Measurements from ENCODE around the gene UACA.

UACA gene

DNA sequence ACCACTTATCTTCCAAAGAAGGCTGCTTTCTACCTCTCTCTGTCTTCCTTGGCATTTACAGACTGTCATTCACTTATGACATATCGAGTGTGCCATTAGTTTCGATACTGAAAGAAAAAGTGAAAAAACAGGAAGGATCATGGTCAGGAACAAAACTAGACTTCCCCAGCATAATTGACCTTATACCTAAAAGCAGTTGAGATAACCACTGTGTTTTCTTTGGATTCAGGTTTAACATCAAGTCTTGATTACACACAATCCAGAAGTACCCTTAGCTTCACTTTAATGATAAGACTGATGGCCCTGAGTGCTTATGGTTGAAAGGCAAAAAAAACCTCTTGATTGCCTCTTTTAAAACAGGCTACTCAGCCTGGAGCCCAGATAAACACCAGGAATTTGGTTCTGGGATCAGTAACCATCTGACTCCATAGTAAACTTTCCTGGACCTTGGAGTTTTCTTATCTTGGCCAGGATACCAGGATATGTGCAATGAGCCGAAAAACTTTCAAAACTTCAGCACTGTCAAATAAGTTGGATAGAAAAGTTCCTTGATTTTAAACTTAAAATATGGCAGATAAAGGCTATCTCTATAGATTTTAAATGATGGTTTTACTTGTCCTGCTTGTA, 5.0 kb upstream of the UACA start:
- no peak overlapping the region for H3K4me3 ChIP-seq (ENCODE audit: low read length)
- TF ChIP-seq, protein P1, sequence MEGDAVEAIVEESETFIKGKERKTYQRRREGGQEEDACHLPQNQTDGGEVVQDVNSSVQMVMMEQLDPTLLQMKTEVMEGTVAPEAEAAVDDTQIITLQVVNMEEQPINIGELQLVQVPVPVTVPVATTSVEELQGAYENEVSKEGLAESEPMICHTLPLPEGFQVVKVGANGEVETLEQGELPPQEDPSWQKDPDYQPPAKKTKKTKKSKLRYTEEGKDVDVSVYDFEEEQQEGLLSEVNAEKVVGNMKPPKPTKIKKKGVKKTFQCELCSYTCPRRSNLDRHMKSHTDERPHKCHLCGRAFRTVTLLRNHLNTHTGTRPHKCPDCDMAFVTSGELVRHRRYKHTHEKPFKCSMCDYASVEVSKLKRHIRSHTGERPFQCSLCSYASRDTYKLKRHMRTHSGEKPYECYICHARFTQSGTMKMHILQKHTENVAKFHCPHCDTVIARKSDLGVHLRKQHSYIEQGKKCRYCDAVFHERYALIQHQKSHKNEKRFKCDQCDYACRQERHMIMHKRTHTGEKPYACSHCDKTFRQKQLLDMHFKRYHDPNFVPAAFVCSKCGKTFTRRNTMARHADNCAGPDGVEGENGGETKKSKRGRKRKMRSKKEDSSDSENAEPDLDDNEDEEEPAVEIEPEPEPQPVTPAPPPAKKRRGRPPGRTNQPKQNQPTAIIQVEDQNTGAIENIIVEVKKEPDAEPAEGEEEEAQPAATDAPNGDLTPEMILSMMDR (conservative IDR thresholded peaks at IDR 0.05; ENCODE audit: low read depth, low read length): no peak
- DNase-seq (ENCODE audit: low read depth): no peak

DNA sequence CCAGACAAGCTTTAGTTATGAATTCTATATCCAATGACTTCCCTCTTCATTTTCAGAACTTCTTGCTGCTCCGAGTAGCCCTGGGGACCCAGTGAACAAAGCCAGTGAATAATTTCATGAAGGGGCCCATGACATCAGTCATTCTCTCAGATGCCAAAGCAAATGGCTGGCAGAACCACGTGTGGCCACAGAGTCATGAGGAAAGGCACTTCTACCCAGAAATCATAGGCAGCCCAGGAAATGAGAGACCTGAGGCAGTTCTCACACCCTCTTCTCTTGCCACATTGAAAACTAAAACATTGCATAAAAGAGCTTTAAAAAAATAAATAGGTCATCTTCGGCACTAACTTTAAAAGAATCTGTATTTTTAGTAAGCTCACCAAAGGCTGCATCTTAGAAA, 4.3 kb upstream of the UACA start:
- no peak overlapping the region for H3K4me3 ChIP-seq (ENCODE audit: low read length)
- no peak for DNase-seq (ENCODE audit: low read depth)
- TF ChIP-seq, protein P1 (conservative IDR thresholded peaks at IDR 0.05; ENCODE audit: low read depth, low read length): no peak

- no peak overlapping the region for H3K4me3 ChIP-seq (ENCODE audit: low read length)
- TF ChIP-seq, protein P1 (conservative IDR thresholded peaks at IDR 0.05; ENCODE audit: low read depth, low read length): no peak
- no peak for DNase-seq (ENCODE audit: low read depth)
Observed at GRCh38 chr15:70766597-70766996, 3.2 kb upstream of the UACA start.

DNA sequence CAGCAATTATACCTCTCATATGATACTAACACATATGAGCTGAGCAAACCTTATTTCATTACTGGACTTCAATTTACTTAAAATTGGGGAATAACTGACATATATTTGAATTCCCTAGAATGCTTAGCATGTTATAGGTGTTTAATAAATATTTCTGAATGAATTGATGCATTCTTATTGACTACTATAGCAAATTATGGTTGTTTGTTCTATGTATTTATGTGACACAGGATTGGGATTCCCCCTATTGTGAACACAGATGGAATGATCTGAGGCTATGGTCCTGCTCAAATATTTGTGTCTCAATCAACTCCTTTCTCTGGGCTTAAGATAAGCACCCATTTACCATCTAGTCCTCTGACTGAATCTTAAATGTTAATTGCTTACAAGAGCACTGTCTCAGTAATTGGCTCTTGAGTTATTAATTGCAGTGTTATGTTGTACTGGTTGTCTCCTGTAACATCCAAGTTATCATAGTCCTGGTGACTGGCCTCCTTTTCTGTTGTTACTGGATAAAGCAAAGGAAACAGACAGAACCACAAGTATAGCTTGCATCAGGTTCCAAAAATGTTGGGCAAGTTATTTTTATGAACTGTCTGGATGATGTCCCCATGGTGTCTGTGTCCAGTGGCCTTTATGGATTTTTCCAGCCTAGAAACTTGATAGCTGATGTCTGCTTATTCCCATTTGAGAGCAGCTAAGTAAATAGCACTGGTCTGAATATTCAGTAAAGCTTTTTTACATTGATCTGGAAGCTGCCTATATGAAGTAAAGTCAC, 2.3 kb upstream of the UACA start:
- TF ChIP-seq, protein P1 (conservative IDR thresholded peaks at IDR 0.05; ENCODE audit: low read depth, low read length): no peak
- DNase-seq (ENCODE audit: low read depth): no peak
- H3K4me3 ChIP-seq (ENCODE audit: low read length): no peak overlapping the region

DNA sequence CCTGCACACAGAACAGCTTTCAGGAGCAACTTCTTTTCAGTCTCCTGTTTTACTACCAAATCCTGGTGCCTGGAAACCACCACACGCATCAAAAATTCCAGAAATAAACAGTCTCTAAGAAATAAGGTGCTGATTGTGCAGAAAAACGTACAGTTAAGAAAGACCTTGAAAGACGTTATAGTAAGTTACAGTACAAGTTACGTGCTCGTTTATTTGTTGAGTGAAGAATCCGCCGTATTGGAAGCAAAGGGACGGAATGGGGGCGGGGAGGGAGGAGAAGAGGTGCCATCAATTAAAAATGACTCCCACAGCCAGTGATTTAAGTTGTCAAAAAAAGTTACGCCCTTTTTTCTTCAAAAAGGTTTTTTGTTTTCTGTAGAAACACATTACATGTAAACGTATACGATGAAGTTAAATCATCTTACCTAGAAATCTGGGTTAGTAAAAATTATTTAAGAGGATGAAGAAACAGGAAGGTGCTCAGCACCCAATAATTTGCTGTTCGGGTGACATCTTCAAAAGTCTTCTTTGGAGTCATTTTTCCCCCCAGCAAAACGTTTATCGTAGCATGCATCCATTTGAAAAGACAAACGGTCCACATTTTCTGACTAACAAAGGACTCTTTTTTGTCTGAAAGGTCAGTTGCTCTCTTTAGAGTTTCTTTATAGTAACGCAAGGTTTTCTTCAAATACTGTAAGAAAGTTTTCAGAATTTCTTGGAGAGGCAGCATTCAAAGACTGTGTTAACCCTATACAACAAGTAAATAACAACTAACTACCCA, 782 bp upstream of the UACA start:
- DNase-seq (ENCODE audit: low read depth): no peak
- H3K4me3 ChIP-seq (ENCODE audit: low read length): peak overlapping the region; percentile 92
- TF ChIP-seq, protein P1 (conservative IDR thresholded peaks at IDR 0.05; ENCODE audit: low read depth, low read length): no peak

- TF ChIP-seq, protein P1 (conservative IDR thresholded peaks at IDR 0.05; ENCODE audit: low read depth, low read length): no peak
- H3K4me3 ChIP-seq (ENCODE audit: low read length): peak overlapping the region; percentile 92
- DNase-seq (ENCODE audit: low read depth): no peak
Observed at GRCh38 chr15:70762469-70763119, 764 bp downstream of the UACA start.
